Measurements from ENCODE around the gene ASB3.
A peak's percentile ranks its signal among the peaks of the same experiment; 100 is the strongest.

ASB3 gene

DNA sequence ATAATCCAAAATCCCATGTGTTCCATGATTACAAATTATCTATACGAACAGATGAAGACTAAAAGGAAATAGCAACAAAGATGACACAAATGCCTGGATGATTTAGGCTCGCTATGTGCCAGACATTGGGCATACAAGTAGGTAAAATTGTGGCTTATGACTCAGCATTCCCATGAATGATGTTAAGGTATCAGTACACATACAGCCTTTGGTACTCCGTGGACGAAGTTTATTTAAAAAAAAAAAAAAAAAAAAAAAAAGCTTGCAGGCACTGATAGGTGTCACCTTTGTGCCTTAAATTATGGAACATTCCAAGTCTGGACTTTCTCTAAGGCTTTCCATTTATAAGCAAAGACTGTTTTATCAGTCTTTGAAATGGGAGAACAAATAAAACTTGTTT, 16.5 kb downstream of the ASB3 start:
- peaks cover 18% of the 10 kb centered on the region for H3K36me3 ChIP-seq (replicated peaks; ENCODE audit: low read depth, low read length)
- H3K4me2 ChIP-seq (ENCODE audit: low read length) = no peak overlapping the region
- H2AFZ ChIP-seq (ENCODE audit: low read depth, low read length) = no peak overlapping the region
- peaks cover 69% of the 10 kb centered on the region for H3K79me2 ChIP-seq (ENCODE audit: low read length)
- TF ChIP-seq EZH2phosphoT487 (IDR thresholded peaks at IDR 0.05; ENCODE audit: low read depth) = no peak
- TF ChIP-seq, protein P1, sequence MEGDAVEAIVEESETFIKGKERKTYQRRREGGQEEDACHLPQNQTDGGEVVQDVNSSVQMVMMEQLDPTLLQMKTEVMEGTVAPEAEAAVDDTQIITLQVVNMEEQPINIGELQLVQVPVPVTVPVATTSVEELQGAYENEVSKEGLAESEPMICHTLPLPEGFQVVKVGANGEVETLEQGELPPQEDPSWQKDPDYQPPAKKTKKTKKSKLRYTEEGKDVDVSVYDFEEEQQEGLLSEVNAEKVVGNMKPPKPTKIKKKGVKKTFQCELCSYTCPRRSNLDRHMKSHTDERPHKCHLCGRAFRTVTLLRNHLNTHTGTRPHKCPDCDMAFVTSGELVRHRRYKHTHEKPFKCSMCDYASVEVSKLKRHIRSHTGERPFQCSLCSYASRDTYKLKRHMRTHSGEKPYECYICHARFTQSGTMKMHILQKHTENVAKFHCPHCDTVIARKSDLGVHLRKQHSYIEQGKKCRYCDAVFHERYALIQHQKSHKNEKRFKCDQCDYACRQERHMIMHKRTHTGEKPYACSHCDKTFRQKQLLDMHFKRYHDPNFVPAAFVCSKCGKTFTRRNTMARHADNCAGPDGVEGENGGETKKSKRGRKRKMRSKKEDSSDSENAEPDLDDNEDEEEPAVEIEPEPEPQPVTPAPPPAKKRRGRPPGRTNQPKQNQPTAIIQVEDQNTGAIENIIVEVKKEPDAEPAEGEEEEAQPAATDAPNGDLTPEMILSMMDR (IDR thresholded peaks at IDR 0.05; ENCODE audit: low read depth, low read length) = no peak
- no peaks in the 10 kb centered on the region for H4K20me1 ChIP-seq (ENCODE audit: insufficient read depth, low read length)
- H3K9me3 ChIP-seq (ENCODE audit: insufficient read depth, low read length) = no peaks in the 10 kb centered on the region
- no peak overlapping the region for H3K9ac ChIP-seq (ENCODE audit: low read length)
- H3K27ac ChIP-seq (ENCODE audit: low read length) = no peak overlapping the region
- H3K27me3 ChIP-seq (ENCODE audit: low read depth, low read length) = no peaks in the 10 kb centered on the region
- H3K4me3 ChIP-seq (ENCODE audit: low read length) = no peak overlapping the region
- H3K4me1 ChIP-seq (ENCODE audit: low read length) = peaks cover 14% of the 10 kb centered on the region

DNA sequence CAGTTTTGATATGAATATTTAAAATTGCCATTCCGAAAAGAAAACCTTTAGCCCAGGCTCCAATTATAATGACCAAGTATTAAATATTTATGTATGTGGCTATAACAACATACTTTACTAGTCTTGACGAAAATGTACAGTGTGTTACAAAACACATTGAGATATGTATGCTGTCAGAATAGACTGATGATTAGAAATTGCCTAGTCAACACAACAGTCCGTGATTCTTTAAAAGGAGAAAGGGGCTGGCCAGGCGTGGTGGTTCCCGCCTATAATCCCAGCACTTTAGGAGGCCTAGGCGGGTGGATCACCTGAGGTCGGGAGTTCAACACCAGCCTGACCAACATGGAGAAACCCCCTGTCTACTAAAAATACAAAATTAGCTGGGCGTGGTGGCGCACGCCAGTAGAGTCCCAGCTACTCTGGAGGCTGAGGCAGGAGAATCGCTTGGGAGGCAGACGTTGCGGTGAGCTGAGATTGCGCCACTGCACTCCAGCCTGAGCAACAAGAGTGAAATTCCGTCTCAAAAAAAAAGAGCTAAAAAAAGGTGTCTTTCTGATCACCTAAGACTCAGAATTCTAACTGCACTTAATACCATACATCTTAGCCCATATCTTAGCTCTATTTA, 17.3 kb downstream of the ASB3 start:
- no peak overlapping the region for H2AFZ ChIP-seq (ENCODE audit: low read depth, low read length)
- peaks cover 14% of the 10 kb centered on the region for H3K4me1 ChIP-seq (ENCODE audit: low read length)
- no peak overlapping the region for H3K9ac ChIP-seq (ENCODE audit: low read length)
- H3K36me3 ChIP-seq (replicated peaks; ENCODE audit: low read depth, low read length) = peaks cover 15% of the 10 kb centered on the region
- no peak overlapping the region for H3K27ac ChIP-seq (ENCODE audit: low read length)
- peak overlapping the region; percentile 94 for H3K4me2 ChIP-seq (ENCODE audit: low read length)
- no peaks in the 10 kb centered on the region for H3K9me3 ChIP-seq (ENCODE audit: insufficient read depth, low read length)
- H4K20me1 ChIP-seq (ENCODE audit: insufficient read depth, low read length) = no peaks in the 10 kb centered on the region
- H3K27me3 ChIP-seq (ENCODE audit: low read depth, low read length) = no peaks in the 10 kb centered on the region
- H3K79me2 ChIP-seq (ENCODE audit: low read length) = peaks cover 61% of the 10 kb centered on the region
- H3K4me3 ChIP-seq (ENCODE audit: low read length) = no peak overlapping the region
- TF ChIP-seq, protein P1 (IDR thresholded peaks at IDR 0.05; ENCODE audit: low read depth, low read length) = no peak
- TF ChIP-seq EZH2phosphoT487 (IDR thresholded peaks at IDR 0.05; ENCODE audit: low read depth) = no peak

DNA sequence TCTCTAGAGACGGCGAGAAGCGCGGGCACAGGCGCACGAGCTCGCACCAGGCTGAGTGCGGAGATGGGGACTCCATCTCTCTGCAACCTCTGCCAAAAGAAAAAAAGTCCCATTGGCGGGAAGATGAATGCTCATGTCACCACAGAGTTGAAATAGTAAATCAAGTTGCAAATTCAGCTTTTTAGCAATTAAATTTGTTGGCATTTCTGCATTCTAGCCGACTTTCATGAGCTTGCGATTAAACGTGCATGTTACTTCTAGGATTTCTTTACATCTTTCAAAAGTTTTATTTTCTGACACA, 18.6 kb downstream of the ASB3 start:
- Histone ChIP-seq H2AFZ (ENCODE audit: low read depth, low read length) (peak overlapping the region; percentile 67; the same call in 1 of the 2 replicates), H3K4me3 (ENCODE audit: low read length) (peak overlapping the region; percentile 92), H4K20me1 (ENCODE audit: insufficient read depth, low read length) (no peaks in the 10 kb centered on the region), H3K36me3 (replicated peaks; ENCODE audit: low read depth, low read length) (peaks cover 9% of the 10 kb centered on the region), H3K27ac (ENCODE audit: low read length) (peak overlapping the region; percentile 85), H3K4me2 (ENCODE audit: low read length) (peak overlapping the region; percentile 94), H3K4me1 (ENCODE audit: low read length) (peaks cover 14% of the 10 kb centered on the region), H3K9me3 (ENCODE audit: insufficient read depth, low read length) (no peaks in the 10 kb centered on the region), H3K79me2 (ENCODE audit: low read length) (peaks cover 49% of the 10 kb centered on the region), H3K27me3 (ENCODE audit: low read depth, low read length) (no peaks in the 10 kb centered on the region), H3K9ac (ENCODE audit: low read length) (peak overlapping the region; percentile 88)
- no peak for TF ChIP-seq EZH2phosphoT487 (IDR thresholded peaks at IDR 0.05; ENCODE audit: low read depth)
- TF ChIP-seq, protein P1 (IDR thresholded peaks at IDR 0.05; ENCODE audit: low read depth, low read length) = no peak

DNA sequence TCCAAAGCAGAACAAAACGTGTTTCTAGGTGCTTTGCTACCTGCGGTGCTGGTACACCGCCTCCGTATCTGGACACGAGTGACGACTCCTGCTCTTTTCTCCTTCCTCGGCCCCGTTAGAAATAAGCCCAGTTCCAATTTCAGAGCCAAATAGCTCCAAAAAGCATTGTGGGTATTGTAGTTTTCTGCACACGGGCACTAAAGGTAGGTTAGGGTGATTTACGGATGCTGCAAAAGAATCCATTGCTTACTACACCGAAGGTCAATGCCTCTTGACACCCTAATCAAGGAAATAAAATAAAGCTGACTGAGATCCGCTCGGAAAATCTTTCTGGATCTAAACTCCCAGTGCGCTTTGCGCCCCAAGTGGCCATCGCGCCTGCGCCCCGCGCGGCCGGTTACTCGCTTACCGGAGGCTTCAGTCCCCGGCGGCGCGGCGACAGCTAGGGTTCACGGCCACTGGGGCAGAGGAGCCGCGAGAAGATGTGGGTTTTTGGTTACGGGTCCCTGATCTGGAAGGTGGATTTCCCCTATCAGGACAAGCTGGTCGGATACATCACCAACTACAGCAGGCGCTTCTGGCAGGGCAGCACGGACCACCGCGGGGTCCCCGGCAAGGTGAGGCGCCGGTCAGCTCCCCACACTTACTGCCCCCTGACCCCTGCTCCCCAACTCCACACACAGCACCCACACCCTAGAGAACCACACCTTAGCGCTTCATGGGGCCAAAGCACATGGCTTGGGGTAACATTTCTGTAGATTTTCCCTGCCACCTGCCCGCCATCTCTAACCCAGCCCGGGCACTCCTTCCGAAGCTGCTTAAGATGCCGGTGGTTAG, 19.1 kb downstream of the ASB3 start, which contains the start of gene CHAC2:
CHAC2 (plus strand) TSS at position 400 of the 837 bp plus-strand sequence; CDS start at position 483, 83 bp downstream.
- TF ChIP-seq, protein P1 (IDR thresholded peaks at IDR 0.05; ENCODE audit: low read depth, low read length) = no peak
- no peak for TF ChIP-seq EZH2phosphoT487 (IDR thresholded peaks at IDR 0.05; ENCODE audit: low read depth)
- Histone ChIP-seq H3K27me3 (ENCODE audit: low read depth, low read length) (no peaks in the 10 kb centered on the region), H3K9me3 (ENCODE audit: insufficient read depth, low read length) (no peaks in the 10 kb centered on the region), H3K36me3 (replicated peaks; ENCODE audit: low read depth, low read length) (peaks cover 7% of the 10 kb centered on the region), H3K9ac (ENCODE audit: low read length) (peak within 1 kb of the TSS; percentile 88), H3K27ac (ENCODE audit: low read length) (peak within 1 kb of the TSS; percentile 85), H3K4me1 (ENCODE audit: low read length) (peaks cover 14% of the 10 kb centered on the region), H3K79me2 (ENCODE audit: low read length) (peaks cover 43% of the 10 kb centered on the region), H3K4me3 (ENCODE audit: low read length) (peak within 1 kb of the TSS; percentile 92), H3K4me2 (ENCODE audit: low read length) (peak within 1 kb of the TSS; percentile 94), H4K20me1 (ENCODE audit: insufficient read depth, low read length) (no peaks in the 10 kb centered on the region), H2AFZ (ENCODE audit: low read depth, low read length) (peak within 1 kb of the TSS; percentile 67; the same call in 1 of the 2 replicates)

Measured in OCI-LY3 (cell line).